A673 (cell line): Measurements from ENCODE around the gene MINK1.

Experiments
- CTCF ChIP-seq: fragments of 300-800, 200-600 bp; sonication (generic); conservative IDR thresholded peaks from 2 replicates; pipeline ENCODE4 v1.5.1; 2017; ENCODE audit warnings: low read depth, mild to moderate bottlenecking, antibody characterized with exemption, low read length, moderate library complexity, mixed read lengths
- EZH2 ChIP-seq: fragments of 200-600 bp; sonication (generic); IDR thresholded peaks from 2 replicates; pipeline ENCODE4 v1.6.1; 2017; ENCODE audit warnings: borderline replicate concordance, low read depth, mild to moderate bottlenecking, mixed read lengths, antibody characterized with exemption, low read length; ENCODE audit not compliant: poor library complexity, severe bottlenecking

DNA sequence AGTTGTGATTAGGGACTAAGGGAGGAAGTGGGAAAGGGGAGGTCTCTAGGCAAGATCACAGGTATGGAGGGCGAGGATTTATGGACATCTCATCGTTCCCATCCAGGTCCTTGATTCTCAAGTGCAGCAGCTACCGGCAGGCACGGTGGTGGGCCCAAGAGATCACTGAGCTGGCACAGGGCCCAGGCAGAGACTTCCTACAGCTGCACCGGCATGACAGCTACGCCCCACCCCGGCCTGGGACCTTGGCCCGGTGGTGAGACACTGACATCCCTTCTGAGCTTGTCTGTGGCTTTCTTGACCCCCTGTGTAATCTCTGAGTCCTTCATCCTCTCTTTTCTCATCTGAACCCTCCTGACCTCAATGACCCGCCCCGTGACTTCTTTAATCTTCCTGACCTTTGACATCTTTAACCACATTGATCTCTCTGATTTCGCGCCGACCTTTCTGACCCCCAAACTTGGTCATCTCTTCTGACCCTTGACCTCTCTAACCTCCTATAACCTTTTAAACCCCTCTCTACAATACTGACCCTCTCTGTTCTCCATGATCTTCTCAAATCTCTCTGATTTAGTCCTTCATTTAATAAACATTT lies 22.3 kb upstream of the MINK1 start:
- TF ChIP-seq CTCF (no peak), EZH2 (no peak)
